Liver (tissue), 9 donors: ENCODE results near the gene S1PR4. TPM values are rescaled to one million over a fixed set of nuclear protein-coding genes. Genes with fewer than 3 reads are reported as not detected.

ENCODE experiments used
- DNase-seq: peaks from one replicate; pipeline ENCODE4 v3.0.0-alpha.2; 2017; ENCODE audit warnings: low spot score
- H3K27ac ChIP-seq, 2 donors: one replicate each; pipeline ENCODE4 v1.7.0; 2013; ENCODE audit warnings: inconsistent platforms in 2 of 2, low read length in 2 of 2, control low read depth in 1 of 2, low read depth in 1 of 2, mild to moderate bottlenecking in 1 of 2
- H3K27me3 ChIP-seq, 4 donors: one replicate each; pipeline versions ENCODE4 v1.6.1 to v1.7.0; 2013; ENCODE audit warnings: low read length in 3 of 4, inconsistent platforms in 1 of 4, mild to moderate bottlenecking in 1 of 4, moderate library complexity in 1 of 4; ENCODE audit not compliant: control insufficient read depth in 4 of 4, insufficient read depth in 4 of 4
- H3K36me3 ChIP-seq, 4 donors: one replicate each; pipeline versions ENCODE4 v1.6.1 to v1.7.0; 2013; ENCODE audit warnings: low read length in 3 of 4, mild to moderate bottlenecking in 3 of 4, low read depth in 1 of 4, moderate library complexity in 1 of 4; ENCODE audit not compliant: control insufficient read depth in 4 of 4, insufficient read depth in 3 of 4
- H3K4me1 ChIP-seq, 4 donors: one replicate each; pipeline versions ENCODE4 v1.6.1 to v1.7.0; 2013; ENCODE audit warnings: low read length in 3 of 4, mild to moderate bottlenecking in 3 of 4, moderate library complexity in 1 of 4; ENCODE audit not compliant: control insufficient read depth in 4 of 4, insufficient read depth in 4 of 4
- H3K4me3 ChIP-seq, 3 donors: one replicate each; pipeline versions ENCODE4 v1.6.1 to v1.7.0; 2013; ENCODE audit warnings: low read length in 3 of 3, control low read depth in 1 of 3, low read depth in 1 of 3, mild to moderate bottlenecking in 1 of 3
- H3K9ac ChIP-seq, 2 donors: one replicate each; pipeline ENCODE4 v1.7.0; 2013; ENCODE audit warnings: low read length in 2 of 2, mild to moderate bottlenecking in 2 of 2, moderate library complexity in 2 of 2, control low read depth in 1 of 2, low read depth in 1 of 2
- H3K9me3 ChIP-seq, 4 donors: one replicate each; pipeline versions ENCODE4 v1.6.1 to v1.7.0; 2013; ENCODE audit warnings: low read length in 3 of 4; ENCODE audit not compliant: control insufficient read depth in 4 of 4
- ATF3 ChIP-seq: IDR thresholded peaks from 2 replicates; pipeline ENCODE4 v1.6.1; 2016; ENCODE audit warnings: antibody characterized with exemption
- CTCF ChIP-seq: fragments of 150-350 bp; IDR thresholded peaks from 2 replicates; pipeline ENCODE4 v1.5.1; 2017; ENCODE audit warnings: improper control_type of control experiment, low read depth, low read length; ENCODE audit not compliant: missing input control
- EGR1 ChIP-seq, 2 donors: IDR thresholded peaks; 2 replicates each; pipeline ENCODE4 v1.6.1; 2016 to 2018; ENCODE audit warnings: antibody characterized with exemption in 2 of 2, low read depth in 2 of 2
- FOXA1 ChIP-seq: IDR thresholded peaks from 2 replicates; pipeline ENCODE4 v1.6.1; 2016; ENCODE audit warnings: antibody characterized with exemption
- FOXA2 ChIP-seq: IDR thresholded peaks from 2 replicates; pipeline ENCODE4 v1.6.1; 2016; ENCODE audit warnings: antibody characterized with exemption
- HNF4A ChIP-seq, 2 donors: conservative IDR thresholded peaks; 2 replicates each; pipeline ENCODE4 v1.6.1; 2016; ENCODE audit warnings: antibody characterized with exemption in 2 of 2, mild to moderate bottlenecking in 2 of 2
- HNF4G ChIP-seq: IDR thresholded peaks from 2 replicates; pipeline ENCODE4 v1.6.1; 2016; ENCODE audit warnings: antibody characterized with exemption
- MAX ChIP-seq: IDR thresholded peaks from 2 replicates; pipeline ENCODE4 v1.6.1; 2016; ENCODE audit warnings: antibody characterized with exemption
- RAD21 ChIP-seq, 2 donors: IDR thresholded peaks; 2 replicates each; pipeline ENCODE4 v1.6.1; 2016; ENCODE audit warnings: antibody characterized with exemption in 2 of 2, mild to moderate bottlenecking in 2 of 2
- REST ChIP-seq: IDR thresholded peaks from 2 replicates; pipeline ENCODE4 v1.6.1; 2016; ENCODE audit warnings: antibody characterized with exemption, mild to moderate bottlenecking
- RXRA ChIP-seq, 2 donors: IDR thresholded peaks; 2 replicates each; pipeline ENCODE4 v1.6.1; 2017 to 2018; ENCODE audit warnings: antibody characterized with exemption in 2 of 2, mild to moderate bottlenecking in 1 of 2
- SP1 ChIP-seq: IDR thresholded peaks from 2 replicates; pipeline ENCODE4 v1.6.1; 2018; ENCODE audit warnings: antibody characterized with exemption, mild to moderate bottlenecking
- TAF1 ChIP-seq: conservative IDR thresholded peaks from 2 replicates; pipeline ENCODE4 v1.6.1; 2016; ENCODE audit warnings: antibody characterized with exemption, mild to moderate bottlenecking
- YY1 ChIP-seq: IDR thresholded peaks from 2 replicates; pipeline ENCODE4 v1.6.1; 2016; ENCODE audit warnings: antibody characterized with exemption, mild to moderate bottlenecking
- ZBTB33 ChIP-seq: IDR thresholded peaks from 2 replicates; pipeline ENCODE4 v1.6.1; 2016; ENCODE audit warnings: antibody characterized with exemption
- WGBS: extraction: QIAGEN DNeasy Blood & Tissue Kit; methylation state at CpG from one replicate; pipeline ENCODE4 v1.1.7; 2013; 5-methylcytosine and 5-hydroxymethylcytosine counted together
- polyA plus RNA-seq, 2 donors: library from polyadenylated mRNA; stranded (reverse) in 1 of 2; unstranded in 1 of 2; fragments of 200-250 nt in 1 of 2; fragments of >200 nt in 1 of 2; fragmentation: Nextera tagmentation in 1 of 2; extraction: Ambion mirVana in 1 of 2; gene quantifications; one replicate each; pipeline versions ENCODE4 v1.2.1 to v1.2.3, GENCODE V29; 2013 to 2015
- total RNA-seq, 2 donors: library from RNA; depleted of rRNA; stranded (reverse); fragments of >200 nt; gene quantifications; one replicate each; pipeline ENCODE4 v1.2.3, GENCODE V29; 2014
- donor health status: healthy.
- donor health status: healthy.
- donor health status: healthy.
- donor health status: healthy.
- donor health status: healthy.

The S1PR4 gene
- total and polyA plus RNA-seq, 4 donors: 0.93 to 11.0 (median 2.1) TPM

GRCh38 chr19:3207461-3208242, 29.1 kb downstream of the S1PR4 start:
- WGBS: 94% methylated on average over 43 of the region's 43 CpGs
- no peaks in the 10 kb centered on the region for H3K27me3 ChIP-seq
- H3K9ac ChIP-seq: no peak overlapping the region
- DNase-seq: no peak
- H3K27ac ChIP-seq: no peak overlapping the region
- H3K4me3 ChIP-seq: no peak overlapping the region
- H3K9me3 ChIP-seq: no peaks in the 10 kb centered on the region
- TF ChIP-seq RAD21 (IDR thresholded peaks at IDR 0.05): no peak
- no peak for TF ChIP-seq FOXA1
- no peak for TF ChIP-seq HNF4G
- no peak for TF ChIP-seq MAX
- no peak for TF ChIP-seq SP1
- TF ChIP-seq YY1: no peak
- TF ChIP-seq ATF3: no peak
- no peak for TF ChIP-seq CTCF
- no peak for TF ChIP-seq TAF1
- TF ChIP-seq FOXA2: no peak
- no peak for TF ChIP-seq EGR1 (IDR thresholded peaks at IDR 0.05; ENCODE audit: low read depth in 2 of 2)
- TF ChIP-seq REST: no peak
- H3K36me3 ChIP-seq: peaks cover 0 to 35% (median 12%) of the 10 kb centered on the region in 4 donors
- H3K4me1 ChIP-seq: no peaks in the 10 kb centered on the region

- Histone ChIP-seq H3K27ac (no peak overlapping the region), H3K9me3 (no peaks in the 10 kb centered on the region), H3K36me3 (peaks cover 0 to 32% (median 12%) of the 10 kb centered on the region in 4 donors), H3K4me3 (no peak overlapping the region), H3K27me3 (no peaks in the 10 kb centered on the region), H3K4me1 (no peaks in the 10 kb centered on the region), H3K9ac (no peak overlapping the region)
- WGBS: 93% methylated on average over 33 of the region's 33 CpGs
- TF ChIP-seq SP1 (no peak), ZBTB33 (no peak), TAF1 (no peak), RXRA (IDR thresholded peaks at IDR 0.05) (no peak), HNF4A (conservative IDR thresholded peaks at IDR 0.05) (no peak), YY1 (no peak)
- DNase-seq: no peak
Observed at GRCh38 chr19:3208317-3209207, 30.0 kb downstream of the S1PR4 start.
